Esophagus squamous epithelium (tissue), 4 donors: ENCODE data around the gene SERPINH1.

Experiments used
- POLR2A ChIP-seq, 4 donors: fragments of 450-650 bp; IDR thresholded peaks; one replicate each; pipeline ENCODE4 v1.6.1; 2017; ENCODE audit warnings: antibody characterized with exemption in 4 of 4, mild to moderate bottlenecking in 4 of 4, moderate library complexity in 3 of 4
- TF ChIP-seq, protein P1 (sequence below), 6 experiments: fragments of 450-650 bp in 4 of 6; fragments of 200-600 bp in 2 of 6; sonication (generic) in 2 of 6; IDR thresholded peaks; one replicate each; pipeline ENCODE4 v1.5.1; 2016 to 2019; ENCODE audit warnings: antibody characterized with exemption in 6 of 6, mild to moderate bottlenecking in 4 of 6, moderate library complexity in 4 of 6

DNA sequence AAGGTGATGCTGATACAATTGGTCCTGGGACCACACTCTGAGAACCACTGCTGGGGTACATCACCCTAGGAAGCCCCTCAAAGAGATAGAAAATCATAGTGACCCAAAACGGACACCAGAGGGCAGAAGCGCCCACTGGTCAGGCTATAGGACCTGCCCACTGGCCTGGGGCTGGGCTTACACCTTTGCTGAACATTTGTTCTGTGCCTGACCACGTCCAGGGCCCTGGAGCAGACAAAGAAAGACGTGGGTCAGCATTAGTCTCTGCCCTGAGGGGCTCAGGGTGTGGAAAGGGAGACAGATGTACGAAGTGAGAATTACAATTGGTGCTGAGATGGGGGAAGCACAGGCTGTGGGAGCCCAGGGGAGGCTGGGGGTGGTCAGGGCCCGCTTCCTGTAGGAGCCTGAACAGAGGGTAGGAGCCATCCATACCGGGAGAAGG, 14.4 kb upstream of the SERPINH1 start:
- TF ChIP-seq, protein P1, sequence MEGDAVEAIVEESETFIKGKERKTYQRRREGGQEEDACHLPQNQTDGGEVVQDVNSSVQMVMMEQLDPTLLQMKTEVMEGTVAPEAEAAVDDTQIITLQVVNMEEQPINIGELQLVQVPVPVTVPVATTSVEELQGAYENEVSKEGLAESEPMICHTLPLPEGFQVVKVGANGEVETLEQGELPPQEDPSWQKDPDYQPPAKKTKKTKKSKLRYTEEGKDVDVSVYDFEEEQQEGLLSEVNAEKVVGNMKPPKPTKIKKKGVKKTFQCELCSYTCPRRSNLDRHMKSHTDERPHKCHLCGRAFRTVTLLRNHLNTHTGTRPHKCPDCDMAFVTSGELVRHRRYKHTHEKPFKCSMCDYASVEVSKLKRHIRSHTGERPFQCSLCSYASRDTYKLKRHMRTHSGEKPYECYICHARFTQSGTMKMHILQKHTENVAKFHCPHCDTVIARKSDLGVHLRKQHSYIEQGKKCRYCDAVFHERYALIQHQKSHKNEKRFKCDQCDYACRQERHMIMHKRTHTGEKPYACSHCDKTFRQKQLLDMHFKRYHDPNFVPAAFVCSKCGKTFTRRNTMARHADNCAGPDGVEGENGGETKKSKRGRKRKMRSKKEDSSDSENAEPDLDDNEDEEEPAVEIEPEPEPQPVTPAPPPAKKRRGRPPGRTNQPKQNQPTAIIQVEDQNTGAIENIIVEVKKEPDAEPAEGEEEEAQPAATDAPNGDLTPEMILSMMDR (IDR thresholded peaks at IDR 0.05): peak; percentile 73 to 84 (median 76)
- TF ChIP-seq POLR2A (IDR thresholded peaks at IDR 0.05): no peak
